Left kidney (tissue), 2 donors: Measurements from ENCODE around the gene SHC3. TPM values are rescaled to one million over a fixed set of nuclear protein-coding genes. Genes with fewer than 3 reads are reported as not detected.
A peak's percentile ranks its signal among the peaks of the same experiment; 100 is the strongest.

ENCODE experiments used
- DNase-seq: peaks from one replicate; pipeline ENCODE4 v3.0.0-alpha.2; 2013
- polyA plus RNA-seq: library from polyadenylated mRNA; unstranded; fragments of 120-200 nt; gene quantifications from one replicate; pipeline ENCODE4 v1.2.1, GENCODE V29; 2013; ENCODE audit not compliant: insufficient read length

SHC3 gene
- polyA plus RNA-seq, 1 donor = 2.7 TPM

DNA sequence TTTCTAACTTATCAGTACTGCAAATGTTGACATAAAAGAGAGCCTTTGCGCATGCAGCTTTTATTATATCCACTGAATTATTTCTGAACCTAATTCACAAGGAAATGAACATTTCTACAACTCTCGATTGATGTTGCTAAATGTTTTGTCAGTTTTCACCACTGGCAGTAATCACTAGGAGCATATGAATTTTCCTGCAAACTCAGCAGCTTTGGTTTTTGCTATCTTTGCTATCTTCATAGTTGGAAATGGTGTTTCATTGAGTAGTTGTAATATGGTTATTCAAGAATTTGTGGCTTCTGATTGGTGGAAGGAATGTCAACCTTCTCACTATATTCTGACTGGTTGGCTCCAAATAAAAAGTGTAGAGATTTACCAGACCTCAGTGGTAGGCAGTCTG lies 8.9 kb upstream of the SHC3 start:
- no peak for DNase-seq

- DNase-seq = no peak
Observed at GRCh38 chr9:89186960-89187359, 8.3 kb upstream of the SHC3 start.

DNA sequence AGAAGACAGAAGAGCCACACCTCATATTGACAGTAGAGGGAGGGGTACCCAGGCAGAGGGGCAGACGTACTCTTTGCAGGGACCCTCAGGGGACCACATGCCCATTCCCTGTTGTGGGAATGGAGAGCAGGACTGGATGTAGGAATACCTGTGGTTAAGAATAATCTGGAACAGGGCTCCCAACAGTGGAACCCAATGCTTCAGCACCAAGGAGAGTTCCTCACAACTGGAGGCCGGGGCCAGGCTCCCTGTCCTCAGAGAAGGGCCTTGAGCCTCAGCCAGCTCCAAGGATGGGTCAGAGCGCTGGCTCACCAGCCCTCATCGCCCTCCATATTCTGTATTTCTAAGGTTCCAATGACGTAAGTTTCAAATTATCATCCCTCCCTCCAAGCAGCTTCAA lies 7.4 kb upstream of the SHC3 start:
- peak; percentile 64 for DNase-seq

- DNase-seq = no peak
Observed at GRCh38 chr9:89183146-89183545, 4.5 kb upstream of the SHC3 start.

GRCh38 chr9:89182369-89182768 lies 3.8 kb upstream of the SHC3 start:
- no peak for DNase-seq

- peak; percentile 90 for DNase-seq
Observed at GRCh38 chr9:89179895-89180734, 1.5 kb upstream of the SHC3 start.

GRCh38 chr9:89179540-89179894 lies 899 bp upstream of the SHC3 start:
- no peak for DNase-seq

DNA sequence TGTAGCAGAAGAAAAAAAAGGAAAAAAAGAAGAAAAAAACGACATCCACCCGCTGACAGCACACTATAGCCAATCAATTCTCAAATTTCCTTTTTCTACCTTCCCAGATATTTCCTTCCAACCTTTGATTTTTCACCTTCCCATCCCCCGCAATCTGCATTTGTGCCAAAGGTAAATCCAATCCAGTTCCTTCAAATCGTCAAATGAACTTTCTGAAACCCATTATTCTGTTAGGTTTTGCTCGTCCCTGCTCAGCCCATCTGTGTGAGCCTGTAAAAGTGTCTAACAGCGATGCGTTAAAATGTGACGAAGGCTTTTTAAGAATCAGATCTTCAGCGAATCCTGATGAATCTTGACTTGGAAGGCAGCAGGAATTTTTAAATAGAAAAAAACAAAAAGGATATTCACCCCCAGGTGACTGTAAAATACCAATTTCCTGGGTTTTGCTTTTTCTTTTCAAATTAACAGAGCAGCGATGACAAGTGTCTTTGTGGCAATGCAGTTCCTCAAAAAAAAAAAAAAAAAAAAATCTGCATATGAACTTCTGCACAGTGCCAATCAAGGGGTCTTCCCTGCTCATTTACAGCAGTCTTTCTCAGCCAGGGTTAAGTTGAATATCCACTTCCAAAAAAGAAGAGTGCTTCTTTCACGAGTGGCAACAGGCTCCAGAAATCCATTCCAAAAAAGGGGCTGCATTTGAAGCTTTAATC lies 367 bp upstream of the SHC3 start:
- no peak for DNase-seq

GRCh38 chr9:89177012-89177943 lies 1.3 kb downstream of the SHC3 start:
- no peak for DNase-seq

- DNase-seq = no peak
Observed at GRCh38 chr9:89175828-89176261, 2.8 kb downstream of the SHC3 start.

DNA sequence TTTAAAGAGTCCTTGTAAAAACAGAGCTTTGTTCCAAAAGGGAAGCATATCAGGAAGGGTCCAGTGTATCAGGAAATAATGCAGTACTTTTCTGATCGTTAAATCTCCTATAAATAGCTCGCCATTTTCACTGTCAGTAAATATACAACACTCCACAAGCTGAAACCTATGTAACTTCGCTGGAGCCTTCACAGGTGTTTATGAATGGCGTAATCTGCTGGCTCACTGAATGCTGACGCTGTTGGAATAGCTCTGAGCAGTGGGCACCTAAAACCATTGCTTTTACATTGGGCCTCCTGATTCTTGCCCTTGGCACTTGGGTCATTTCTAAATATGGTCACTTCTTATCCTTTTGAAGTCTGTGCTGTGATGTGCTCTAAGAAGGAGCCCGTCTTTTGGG lies 4.3 kb downstream of the SHC3 start:
- no peak for DNase-seq

DNA sequence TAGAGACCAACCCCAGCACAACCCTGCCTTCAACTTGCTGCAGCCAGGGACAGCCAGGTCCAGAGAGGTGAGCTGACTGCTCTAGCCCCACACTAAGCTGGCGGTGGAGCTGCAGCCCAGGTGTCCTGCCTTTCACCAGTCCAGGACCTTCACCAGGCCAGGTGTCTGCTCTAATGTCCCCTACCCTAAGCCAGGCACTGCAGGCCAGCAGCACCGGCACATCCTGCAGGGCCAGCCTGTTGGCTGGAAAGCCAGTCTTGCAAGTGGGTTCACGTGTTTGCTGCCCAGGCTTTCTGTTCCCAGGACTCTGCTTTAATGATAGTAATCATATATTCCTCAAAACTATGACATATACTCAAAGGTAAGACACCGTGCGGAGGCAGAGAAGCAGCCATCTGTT lies 5.5 kb downstream of the SHC3 start:
- no peak for DNase-seq

DNA sequence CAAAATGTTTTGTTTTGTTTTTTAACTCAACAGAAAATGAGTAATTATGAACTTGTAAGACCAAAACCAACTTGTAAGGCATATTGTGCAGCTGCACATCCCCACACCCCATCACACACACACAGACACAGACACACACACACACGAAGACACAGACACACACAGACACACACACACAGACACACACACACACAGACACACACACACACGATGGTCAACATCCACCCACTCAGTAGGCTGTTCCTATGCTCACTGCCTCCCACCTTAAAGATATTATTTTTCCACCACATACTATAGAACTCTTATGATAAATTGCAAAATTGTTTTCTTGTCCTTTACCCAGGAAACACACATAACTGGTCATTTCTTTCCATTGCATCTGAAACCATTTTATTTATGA lies 6.2 kb downstream of the SHC3 start:
- DNase-seq = no peak

DNA sequence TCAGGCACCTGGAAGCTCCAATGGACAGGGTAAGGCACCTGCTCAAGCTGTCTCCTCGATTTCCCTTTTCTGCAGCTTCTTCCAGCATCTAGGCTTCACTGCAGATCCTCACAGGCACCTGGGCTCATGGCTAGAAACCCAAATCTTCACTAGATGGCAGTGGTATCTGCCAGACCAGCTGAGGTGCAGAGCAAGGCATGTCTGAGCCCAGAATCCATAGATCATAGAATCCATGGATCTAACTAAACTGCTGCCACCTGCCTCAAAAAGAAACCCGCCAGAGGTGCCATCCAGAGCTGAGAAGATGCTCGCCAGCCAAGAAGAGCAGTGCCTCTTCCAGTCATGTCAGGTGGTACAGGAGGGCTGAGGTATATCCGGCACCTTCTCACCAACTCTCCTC lies 6.9 kb downstream of the SHC3 start:
- no peak for DNase-seq

GRCh38 chr9:89171231-89171630 lies 7.4 kb downstream of the SHC3 start:
- DNase-seq = no peak

DNA sequence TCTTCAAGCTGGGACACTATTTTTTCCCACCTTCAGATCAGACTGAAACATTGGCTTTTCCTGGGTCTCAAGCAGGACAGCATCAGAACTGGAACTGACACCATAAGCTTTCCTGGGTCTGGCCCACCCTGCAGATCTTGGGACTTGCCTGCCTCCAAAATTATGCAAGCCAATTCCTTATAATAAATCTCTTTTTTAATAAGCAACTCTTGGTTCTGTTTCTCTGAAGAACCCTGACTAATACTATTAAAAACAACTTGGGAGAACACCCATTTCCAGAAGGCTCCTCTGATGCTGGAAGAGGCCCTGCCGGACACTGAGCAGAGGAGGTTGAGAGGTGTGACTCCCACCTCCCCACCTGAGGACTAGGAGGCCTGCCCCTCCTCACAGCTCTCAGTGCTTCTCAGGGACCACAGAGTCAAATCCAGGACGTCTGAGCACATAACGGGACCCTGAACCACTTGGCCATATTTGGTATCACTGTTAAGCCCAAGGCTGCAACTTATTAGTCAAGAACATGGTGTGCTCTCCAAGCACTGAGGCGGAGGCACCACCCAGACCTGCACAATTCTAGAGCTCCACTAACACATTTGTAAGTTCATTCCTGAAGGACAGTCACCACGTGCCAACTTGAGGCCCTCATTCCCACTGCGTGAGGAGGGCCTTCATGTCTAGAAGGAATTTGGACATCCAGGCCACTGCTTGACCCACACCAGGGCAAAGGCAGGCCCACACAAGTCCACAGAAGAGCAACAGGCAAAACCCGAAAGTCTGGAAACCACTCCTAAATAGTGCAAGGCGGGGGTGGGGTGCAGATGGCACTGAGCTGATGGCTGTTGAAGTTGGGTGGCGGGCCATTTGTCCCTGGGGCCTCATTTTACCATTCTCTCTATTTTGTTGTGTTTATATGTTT lies 9.5 kb downstream of the SHC3 start:
- no peak for DNase-seq

- no peak for DNase-seq
Observed at GRCh38 chr9:89167788-89168187, 10.8 kb downstream of the SHC3 start.

- DNase-seq = no peak
Observed at GRCh38 chr9:89166852-89167251, 11.8 kb downstream of the SHC3 start.

DNA sequence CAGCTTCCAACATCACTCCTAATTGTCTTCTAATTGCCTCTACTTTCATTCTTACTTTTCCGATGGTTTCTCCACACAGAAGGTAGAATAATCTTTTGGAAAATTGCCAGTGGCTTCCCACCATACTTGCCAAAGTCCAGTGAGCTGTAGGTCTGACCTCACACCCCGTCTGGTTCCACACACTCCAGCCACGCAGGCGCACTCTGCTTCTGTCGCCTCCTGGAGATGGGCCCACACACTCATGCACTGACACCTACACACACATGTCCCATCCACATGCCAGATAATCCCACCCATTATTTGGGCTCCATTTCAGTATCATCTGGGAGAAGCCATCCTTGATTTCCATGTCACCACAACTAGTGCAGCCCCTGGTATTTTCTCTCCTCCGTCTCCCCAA lies 12.7 kb downstream of the SHC3 start:
- DNase-seq = no peak

DNA sequence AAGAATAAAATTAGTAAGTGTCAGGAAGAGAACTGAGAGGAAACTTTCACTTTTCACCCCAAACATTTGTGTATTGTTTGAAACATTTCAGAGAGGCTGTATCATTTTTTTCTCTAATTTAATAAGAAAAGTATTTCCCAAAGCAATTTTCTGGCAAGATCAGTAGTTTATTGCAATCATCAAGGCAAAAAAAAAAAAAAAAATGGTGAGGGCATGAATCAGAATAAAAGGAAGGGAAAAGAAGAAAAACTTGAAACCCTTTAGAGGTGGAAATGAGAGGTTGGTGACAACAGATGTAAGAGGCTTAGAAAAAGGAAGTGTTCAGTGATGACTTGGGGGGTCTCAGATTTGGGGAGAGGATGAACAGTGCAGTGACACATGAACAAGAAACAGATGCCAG lies 13.3 kb downstream of the SHC3 start:
- no peak for DNase-seq

DNA sequence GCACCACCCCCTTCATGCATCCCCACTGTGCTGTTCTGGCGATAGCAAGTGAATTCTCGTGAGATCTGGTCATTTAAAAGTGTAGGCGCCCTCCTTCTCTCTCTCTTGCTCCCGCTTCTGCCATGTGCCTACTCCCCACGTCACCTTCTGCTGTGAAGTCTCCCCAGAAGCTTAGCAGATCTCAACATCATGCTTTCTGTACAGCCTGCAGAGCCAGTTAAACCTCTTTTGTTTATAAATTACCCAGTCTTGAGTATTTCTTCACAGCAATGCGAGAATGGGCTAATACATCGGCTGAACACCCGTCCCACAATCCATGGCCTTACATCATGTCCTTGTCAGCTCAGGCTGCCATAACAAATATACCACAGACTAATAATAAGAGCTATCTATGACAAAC lies 17.4 kb downstream of the SHC3 start:
- DNase-seq = no peak

DNA sequence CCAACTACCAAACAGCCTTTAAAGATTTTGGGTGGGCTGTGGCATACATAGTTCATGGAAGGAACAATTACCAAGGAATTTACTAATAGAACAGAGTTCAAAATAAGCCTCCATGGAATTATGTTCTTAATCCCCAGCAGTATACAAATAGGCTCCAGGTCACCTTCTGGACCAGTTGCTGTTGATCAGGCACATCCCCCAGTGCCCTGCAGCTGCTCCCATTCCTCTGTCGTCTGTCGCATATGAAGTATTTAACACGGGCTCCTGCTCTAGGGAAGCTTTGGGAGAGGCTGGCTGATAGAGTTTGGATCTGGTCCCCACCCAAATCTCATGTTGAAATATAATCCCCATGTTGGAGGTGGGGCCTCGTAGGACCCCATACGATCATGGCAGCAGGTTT lies 17.8 kb downstream of the SHC3 start:
- DNase-seq = no peak
